SJCRH30 (cell line): ENCODE results near the gene OR2G2. TPM values are rescaled to one million over a fixed set of nuclear protein-coding genes. Genes with fewer than 3 reads are reported as not detected.

Experiments
- DNase-seq, 2 experiments: peaks; one replicate each; pipeline ENCODE4 v3.0.0-alpha.2; 2015 to 2020
- H3K27ac ChIP-seq: fragments of 250-450 bp; sonication (Bioruptor Pico); 2 replicates; pipeline ENCODE4 v1.5.1; 2020; ENCODE audit warnings: mild to moderate bottlenecking, moderate library complexity
- H3K27me3 ChIP-seq: fragments of 250-450 bp; sonication (Bioruptor Pico); 2 replicates; pipeline ENCODE4 v1.5.1; 2020; ENCODE audit warnings: mild to moderate bottlenecking, moderate library complexity
- H3K36me3 ChIP-seq: fragments of 250-450 bp; sonication (Bioruptor Pico); 2 replicates; pipeline ENCODE4 v1.5.1; 2020; ENCODE audit warnings: mild to moderate bottlenecking, moderate library complexity
- H3K4me1 ChIP-seq: fragments of 250-450 bp; sonication (Bioruptor Pico); 2 replicates; pipeline ENCODE4 v1.5.1; 2020; ENCODE audit warnings: mild to moderate bottlenecking, moderate library complexity
- H3K4me3 ChIP-seq: fragments of 250-450 bp; sonication (Bioruptor Pico); 2 replicates; pipeline ENCODE4 v1.5.1; 2020; ENCODE audit warnings: mild to moderate bottlenecking, moderate library complexity
- H3K9me3 ChIP-seq: fragments of 250-450 bp; sonication (Bioruptor Pico); replicated peaks from 2 replicates; pipeline ENCODE4 v1.5.1; 2020; ENCODE audit warnings: mild to moderate bottlenecking, moderate library complexity
- total RNA-seq: library from RNA; depleted of rRNA; stranded (reverse); fragments of >200 nt; shearing (Covaris generic); gene quantifications from 2 replicates; pipeline ENCODE4 v1.2.3, GENCODE V29; 2014; rRNA removed

The OR2G2 gene
- total RNA-seq: not detected in 2 replicates

DNA sequence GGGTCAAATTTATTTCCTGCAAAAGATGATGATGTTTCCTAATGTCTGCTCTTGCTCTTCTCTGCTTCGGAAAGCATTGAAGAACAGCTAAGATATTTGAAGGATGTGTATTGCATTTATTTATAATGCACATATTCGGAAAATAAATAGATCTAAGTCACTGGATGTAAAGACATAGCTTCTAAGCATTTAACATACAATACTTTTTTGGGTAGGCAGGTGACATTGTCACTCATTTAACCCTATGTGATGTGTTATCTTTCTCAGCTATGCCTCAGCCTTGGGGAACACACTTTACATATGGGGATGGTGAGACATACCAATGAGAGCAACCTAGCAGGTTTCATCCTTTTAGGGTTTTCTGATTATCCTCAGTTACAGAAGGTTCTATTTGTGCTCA is at the start of gene OR2G2:
TSS of gene OR2G2 (plus strand) at position 301 of the 400 bp plus-strand sequence. CDS start at position 301, 0 bp downstream.
- H3K4me3 ChIP-seq: no peak within 1 kb of the TSS
- no peaks in the 10 kb centered on the region for H3K9me3 ChIP-seq
- DNase-seq: no peak
- H3K27me3 ChIP-seq: no peaks in the 10 kb centered on the region
- H3K27ac ChIP-seq: no peak within 1 kb of the TSS
- H3K4me1 ChIP-seq: no peaks in the 10 kb centered on the region
- H3K36me3 ChIP-seq: no peaks in the 10 kb centered on the region

GRCh38 chr1:247538561-247538960 is 49.6 kb upstream of the OR2G2 start:
- DNase-seq: no peak
- Histone ChIP-seq H3K4me1 (no peaks in the 10 kb centered on the region), H3K9me3 (no peaks in the 10 kb centered on the region), H3K36me3 (no peaks in the 10 kb centered on the region), H3K27ac (no peak overlapping the region), H3K27me3 (no peaks in the 10 kb centered on the region), H3K4me3 (no peak overlapping the region)

GRCh38 chr1:247539215-247539614 is 48.9 kb upstream of the OR2G2 start:
- no peak for DNase-seq

DNA sequence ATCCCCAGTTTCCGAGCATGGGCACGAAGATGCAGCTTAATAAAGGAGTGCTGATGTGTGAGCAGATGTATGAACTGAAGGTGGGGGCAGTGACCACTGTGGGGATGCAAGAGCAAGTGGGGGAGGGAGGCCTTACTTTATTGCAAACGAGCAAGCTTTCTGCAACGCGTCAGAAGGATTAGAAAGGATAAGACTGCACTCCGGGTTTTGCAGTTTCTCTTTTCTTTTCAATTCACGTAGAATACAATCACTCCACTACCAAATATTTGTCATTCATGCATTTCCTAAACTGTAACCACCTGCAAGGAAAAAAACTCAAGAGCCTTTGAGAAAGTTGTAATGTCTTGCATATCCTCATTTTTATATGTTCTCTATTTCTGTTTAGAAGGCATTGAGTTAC is 47.6 kb upstream of the OR2G2 start:
- H3K27ac ChIP-seq: no peak overlapping the region
- no peak overlapping the region for H3K4me3 ChIP-seq
- no peaks in the 10 kb centered on the region for H3K36me3 ChIP-seq
- no peak for DNase-seq
- no peaks in the 10 kb centered on the region for H3K4me1 ChIP-seq
- H3K9me3 ChIP-seq: no peaks in the 10 kb centered on the region
- no peaks in the 10 kb centered on the region for H3K27me3 ChIP-seq

More at GRCh38 chr1:247539215-247539614, 48.9 kb upstream of the OR2G2 start:
- no peaks in the 10 kb centered on the region for H3K4me1 ChIP-seq
- H3K9me3 ChIP-seq: no peaks in the 10 kb centered on the region
- no peaks in the 10 kb centered on the region for H3K27me3 ChIP-seq
- no peak overlapping the region for H3K4me3 ChIP-seq
- H3K27ac ChIP-seq: no peak overlapping the region
- no peaks in the 10 kb centered on the region for H3K36me3 ChIP-seq

- Histone ChIP-seq H3K36me3 (no peaks in the 10 kb centered on the region), H3K27me3 (no peaks in the 10 kb centered on the region), H3K9me3 (no peaks in the 10 kb centered on the region), H3K4me1 (no peaks in the 10 kb centered on the region), H3K4me3 (no peak overlapping the region), H3K27ac (no peak overlapping the region)
- no peak for DNase-seq
Measured at GRCh38 chr1:247542811-247543210, 45.3 kb upstream of the OR2G2 start.

GRCh38 chr1:247548092-247548491 is 40.1 kb upstream of the OR2G2 start:
- Histone ChIP-seq H3K36me3 (no peaks in the 10 kb centered on the region), H3K4me3 (no peak overlapping the region), H3K27ac (no peak overlapping the region), H3K4me1 (no peaks in the 10 kb centered on the region), H3K9me3 (no peaks in the 10 kb centered on the region), H3K27me3 (no peaks in the 10 kb centered on the region)
- DNase-seq: no peak

GRCh38 chr1:247548769-247549182 is 39.4 kb upstream of the OR2G2 start, which contains the start of gene GCSAML:
TSS of gene GCSAML (plus strand) at chr1:247549134. CDS start at chr1:247549192, 58 bp downstream.
- no peaks in the 10 kb centered on the region for H3K9me3 ChIP-seq
- H3K4me3 ChIP-seq: no peak within 1 kb of the TSS
- no peak within 1 kb of the TSS for H3K27ac ChIP-seq
- no peaks in the 10 kb centered on the region for H3K27me3 ChIP-seq
- H3K4me1 ChIP-seq: no peaks in the 10 kb centered on the region
- no peaks in the 10 kb centered on the region for H3K36me3 ChIP-seq
- DNase-seq: no peak

DNA sequence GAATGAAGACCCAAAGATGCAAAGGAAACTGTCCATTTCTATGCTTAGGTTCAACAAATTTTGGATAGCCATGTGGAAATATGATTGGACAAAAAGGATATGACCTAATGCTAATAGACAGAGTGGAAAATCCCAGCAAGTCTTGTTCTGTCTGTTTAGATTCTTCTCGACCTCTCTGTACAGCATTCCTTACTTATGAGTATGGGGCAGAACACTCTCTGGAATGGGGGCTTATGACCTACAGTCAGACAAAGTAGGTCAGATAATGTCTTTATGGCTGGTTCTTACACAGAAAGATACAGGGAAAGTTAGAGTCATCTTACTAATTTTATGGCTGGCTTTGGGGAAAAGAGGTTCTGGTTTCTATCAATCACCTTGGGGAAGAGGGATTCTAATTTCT is 36.4 kb upstream of the OR2G2 start:
- Histone ChIP-seq H3K9me3 (no peaks in the 10 kb centered on the region), H3K36me3 (no peaks in the 10 kb centered on the region), H3K4me3 (no peak overlapping the region), H3K4me1 (no peaks in the 10 kb centered on the region), H3K27ac (no peak overlapping the region), H3K27me3 (no peaks in the 10 kb centered on the region)
- no peak for DNase-seq

DNA sequence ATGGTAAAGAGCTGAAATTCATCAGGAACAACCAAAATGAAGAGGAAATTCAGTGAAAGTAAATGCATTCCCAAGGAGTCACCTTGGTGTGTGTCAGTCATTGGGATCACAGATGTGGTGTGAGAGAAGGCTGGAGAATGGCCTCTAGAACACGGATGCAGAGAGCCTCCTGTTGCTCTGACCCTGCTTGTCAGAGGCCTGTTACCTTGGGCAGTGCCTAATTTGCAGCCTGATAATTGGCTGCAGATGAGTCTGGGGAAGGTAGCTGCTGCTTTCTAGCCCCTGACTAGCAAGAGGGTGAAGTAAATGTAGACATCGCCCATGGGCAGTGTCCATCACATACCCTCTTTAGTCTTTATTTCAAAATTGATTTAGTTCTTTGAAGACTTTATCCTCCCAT is 35.9 kb upstream of the OR2G2 start:
- Histone ChIP-seq H3K4me3 (no peak overlapping the region), H3K36me3 (no peaks in the 10 kb centered on the region), H3K9me3 (no peaks in the 10 kb centered on the region), H3K4me1 (no peaks in the 10 kb centered on the region), H3K27me3 (no peaks in the 10 kb centered on the region), H3K27ac (no peak overlapping the region)
- no peak for DNase-seq

GRCh38 chr1:247557926-247558674 is 30.1 kb upstream of the OR2G2 start:
- no peaks in the 10 kb centered on the region for H3K4me1 ChIP-seq
- H3K27me3 ChIP-seq: no peaks in the 10 kb centered on the region
- H3K36me3 ChIP-seq: no peaks in the 10 kb centered on the region
- H3K4me3 ChIP-seq: no peak overlapping the region
- no peaks in the 10 kb centered on the region for H3K9me3 ChIP-seq
- DNase-seq: no peak
- no peak overlapping the region for H3K27ac ChIP-seq

- Histone ChIP-seq H3K27ac (no peak overlapping the region), H3K9me3 (no peaks in the 10 kb centered on the region), H3K27me3 (no peaks in the 10 kb centered on the region), H3K4me3 (no peak overlapping the region), H3K4me1 (no peaks in the 10 kb centered on the region), H3K36me3 (no peaks in the 10 kb centered on the region)
- DNase-seq: no peak
Measured at GRCh38 chr1:247561711-247562110, 26.4 kb upstream of the OR2G2 start.

GRCh38 chr1:247562198-247562597 is 26.0 kb upstream of the OR2G2 start:
- Histone ChIP-seq H3K4me1 (no peaks in the 10 kb centered on the region), H3K27ac (no peak overlapping the region), H3K36me3 (no peaks in the 10 kb centered on the region), H3K9me3 (no peaks in the 10 kb centered on the region), H3K4me3 (no peak overlapping the region), H3K27me3 (no peaks in the 10 kb centered on the region)
- DNase-seq: no peak

GRCh38 chr1:247574236-247574635 is 13.9 kb upstream of the OR2G2 start:
- Histone ChIP-seq H3K36me3 (no peaks in the 10 kb centered on the region), H3K27ac (no peak overlapping the region), H3K4me1 (no peaks in the 10 kb centered on the region), H3K9me3 (no peaks in the 10 kb centered on the region), H3K27me3 (no peaks in the 10 kb centered on the region), H3K4me3 (no peak overlapping the region)
- no peak for DNase-seq

DNA sequence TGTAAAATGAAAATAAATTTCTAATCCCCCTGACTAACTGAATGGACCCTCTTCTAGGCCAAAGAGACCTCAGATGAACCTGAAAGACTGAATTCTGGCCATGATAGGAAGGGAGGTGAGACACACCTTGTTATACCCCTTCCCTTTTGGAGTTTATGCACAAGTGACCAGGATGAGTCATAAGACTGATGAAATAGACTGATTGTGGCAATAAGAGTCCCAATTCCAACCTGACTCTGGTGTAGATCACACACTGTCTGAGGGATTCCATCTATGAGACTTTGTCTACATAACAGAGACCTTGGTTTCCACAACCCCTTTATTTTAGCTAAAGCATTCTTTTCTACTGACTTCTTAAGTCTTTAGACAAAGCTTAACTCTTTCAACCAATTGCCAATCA is 13.5 kb upstream of the OR2G2 start:
- Histone ChIP-seq H3K9me3 (no peaks in the 10 kb centered on the region), H3K27me3 (no peaks in the 10 kb centered on the region), H3K4me1 (no peaks in the 10 kb centered on the region), H3K36me3 (no peaks in the 10 kb centered on the region), H3K4me3 (no peak overlapping the region), H3K27ac (no peak overlapping the region)
- no peak for DNase-seq

- Histone ChIP-seq H3K4me1 (no peaks in the 10 kb centered on the region), H3K36me3 (no peaks in the 10 kb centered on the region), H3K27me3 (no peaks in the 10 kb centered on the region), H3K27ac (no peak overlapping the region), H3K4me3 (no peak overlapping the region), H3K9me3 (no peaks in the 10 kb centered on the region)
- peak in 1 of 2 experiments; percentile 12 for DNase-seq
Measured at GRCh38 chr1:247576514-247576913, 11.6 kb upstream of the OR2G2 start.

GRCh38 chr1:247578946-247579460 is 9.2 kb upstream of the OR2G2 start:
- H3K27ac ChIP-seq: no peak overlapping the region
- no peak for DNase-seq
- no peak overlapping the region for H3K4me3 ChIP-seq
- no peaks in the 10 kb centered on the region for H3K27me3 ChIP-seq
- no peaks in the 10 kb centered on the region for H3K4me1 ChIP-seq
- no peaks in the 10 kb centered on the region for H3K36me3 ChIP-seq
- H3K9me3 ChIP-seq: no peaks in the 10 kb centered on the region
